ENCODE data around the gene SPEF2. TPM values are rescaled to one million over a fixed set of nuclear protein-coding genes. Genes with fewer than 3 reads are reported as not detected.

SPEF2 gene, protein sequence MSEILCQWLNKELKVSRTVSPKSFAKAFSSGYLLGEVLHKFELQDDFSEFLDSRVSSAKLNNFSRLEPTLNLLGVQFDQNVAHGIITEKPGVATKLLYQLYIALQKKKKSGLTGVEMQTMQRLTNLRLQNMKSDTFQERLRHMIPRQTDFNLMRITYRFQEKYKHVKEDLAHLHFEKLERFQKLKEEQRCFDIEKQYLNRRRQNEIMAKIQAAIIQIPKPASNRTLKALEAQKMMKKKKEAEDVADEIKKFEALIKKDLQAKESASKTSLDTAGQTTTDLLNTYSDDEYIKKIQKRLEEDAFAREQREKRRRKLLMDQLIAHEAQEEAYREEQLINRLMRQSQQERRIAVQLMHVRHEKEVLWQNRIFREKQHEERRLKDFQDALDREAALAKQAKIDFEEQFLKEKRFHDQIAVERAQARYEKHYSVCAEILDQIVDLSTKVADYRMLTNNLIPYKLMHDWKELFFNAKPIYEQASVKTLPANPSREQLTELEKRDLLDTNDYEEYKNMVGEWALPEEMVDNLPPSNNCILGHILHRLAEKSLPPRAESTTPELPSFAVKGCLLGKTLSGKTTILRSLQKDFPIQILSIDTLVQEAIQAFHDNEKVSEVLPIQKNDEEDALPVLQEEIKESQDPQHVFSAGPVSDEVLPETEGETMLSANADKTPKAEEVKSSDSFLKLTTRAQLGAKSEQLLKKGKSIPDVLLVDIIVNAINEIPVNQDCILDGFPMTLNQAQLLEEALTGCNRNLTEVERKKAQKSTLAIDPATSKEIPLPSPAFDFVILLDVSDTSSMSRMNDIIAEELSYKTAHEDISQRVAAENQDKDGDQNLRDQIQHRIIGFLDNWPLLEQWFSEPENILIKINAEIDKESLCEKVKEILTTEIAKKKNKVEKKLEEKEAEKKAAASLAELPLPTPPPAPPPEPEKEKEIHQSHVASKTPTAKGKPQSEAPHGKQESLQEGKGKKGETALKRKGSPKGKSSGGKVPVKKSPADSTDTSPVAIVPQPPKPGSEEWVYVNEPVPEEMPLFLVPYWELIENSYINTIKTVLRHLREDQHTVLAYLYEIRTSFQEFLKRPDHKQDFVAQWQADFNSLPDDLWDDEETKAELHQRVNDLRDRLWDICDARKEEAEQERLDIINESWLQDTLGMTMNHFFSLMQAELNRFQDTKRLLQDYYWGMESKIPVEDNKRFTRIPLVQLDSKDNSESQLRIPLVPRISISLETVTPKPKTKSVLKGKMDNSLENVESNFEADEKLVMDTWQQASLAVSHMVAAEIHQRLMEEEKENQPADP (N-terminal part only)
- 1.2 and 3.5 TPM in 2 replicates for total RNA-seq

DNA sequence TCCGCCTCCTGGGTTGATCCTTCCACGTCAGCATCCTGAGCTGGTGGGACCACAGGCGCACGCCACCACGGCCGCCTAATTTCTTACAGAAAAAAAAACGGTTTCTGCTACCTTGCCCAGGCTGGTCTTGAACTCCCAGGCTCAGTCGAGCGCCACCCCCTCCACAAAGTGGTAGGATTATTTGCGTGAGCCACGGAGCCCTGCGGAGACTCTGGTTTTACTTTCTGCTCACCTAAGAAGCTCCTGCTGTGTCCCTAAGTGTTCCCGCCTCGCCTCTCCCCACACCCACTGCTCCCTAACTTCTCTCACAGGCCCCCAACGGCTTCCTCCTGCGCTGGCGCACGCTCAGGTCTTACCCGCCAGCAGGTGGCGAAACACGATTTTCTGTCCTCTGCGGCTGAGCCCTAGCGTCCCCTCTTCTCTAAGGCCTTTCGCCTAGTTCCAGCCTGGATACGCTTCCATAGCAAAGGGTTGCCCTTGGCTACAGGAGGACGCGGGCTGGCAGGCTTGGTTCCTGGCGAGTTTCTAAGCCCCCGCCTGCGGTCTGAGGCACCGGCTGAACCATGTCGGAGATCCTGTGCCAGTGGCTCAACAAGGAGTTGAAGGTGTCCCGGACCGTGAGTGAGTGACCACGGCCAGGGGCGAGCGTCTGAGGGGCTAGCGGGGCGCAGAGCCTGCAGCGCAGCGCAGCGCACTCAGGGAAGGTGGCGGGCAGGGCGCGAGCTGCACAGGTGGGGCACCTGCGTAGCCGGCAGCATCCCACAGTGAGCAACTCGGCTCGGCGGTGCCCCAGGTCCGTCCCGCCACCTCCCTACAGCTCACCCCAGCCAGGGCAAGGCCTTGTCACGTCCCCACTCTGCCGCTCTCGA lies at the start of gene SPEF2:
Gene SPEF2 (plus strand): TSS at position 429 of the 869 bp plus-strand sequence. CDS start 135 bp downstream, at position 564.

DNA sequence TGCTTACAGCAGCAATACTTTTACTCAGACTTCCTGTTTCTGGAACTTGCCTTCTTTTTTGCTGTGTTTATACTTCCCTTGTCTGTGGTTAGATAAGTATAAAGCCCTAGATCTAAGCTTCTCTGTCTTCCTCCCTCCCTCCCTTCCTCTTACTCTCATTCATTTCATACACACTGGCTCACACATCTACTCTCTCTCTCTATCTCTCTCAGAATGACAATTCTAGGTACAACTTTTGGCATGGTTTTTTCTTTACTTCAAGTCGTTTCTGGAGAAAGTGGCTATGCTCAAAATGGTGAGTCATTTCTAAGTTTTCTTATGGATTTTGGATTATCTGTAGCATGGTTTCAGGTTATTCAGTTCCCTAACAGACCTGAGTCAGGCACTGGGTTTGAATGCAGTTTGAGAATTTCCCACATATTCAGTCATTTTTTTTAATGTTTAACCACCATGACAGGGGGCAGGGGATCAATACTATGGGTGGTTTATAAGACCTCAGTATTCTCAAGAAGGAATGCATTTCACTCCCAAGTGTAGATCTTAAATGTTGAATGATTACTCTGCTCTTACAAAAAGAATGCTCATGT lies 239.2 kb downstream of the SPEF2 start, which contains the start of gene IL7R:
Gene IL7R (plus strand): TSS at position 127 of the 587 bp plus-strand sequence. CDS start 87 bp downstream, at position 214.

Other genes with a start within 250 kb of the SPEF2 start
- gene IL7R, start 239.0 kb downstream of the SPEF2 start, total RNA-seq = 0.17 and 0.79 TPM in 2 replicates